WI38 (cell line): ENCODE measurements around the gene TRAPPC2.
A peak's percentile ranks its signal among the peaks of the same experiment; 100 is the strongest.

Source experiments
- H3K4me3 ChIP-seq: 2 replicates; pipeline ENCODE4 v1.5.1; 2011; ENCODE audit warnings: low read depth, mild to moderate bottlenecking, control low read depth, low read length
- TF ChIP-seq, protein P1 (sequence below): IDR thresholded peaks from 2 replicates; pipeline ENCODE4 v1.5.1; 2012; ENCODE audit warnings: low read depth, mild to moderate bottlenecking, control low read depth, low read length

TRAPPC2 gene

GRCh38 chrX:13734278-13735172 is at the start of gene TRAPPC2, which contains the start of gene OFD1:
Gene TRAPPC2, minus strand, starts transcription at chrX:13734620. Its CDS starts 14,657 bp downstream, at chrX:13719963.
Gene OFD1, plus strand, starts transcription at chrX:13734748. Its CDS starts 324 bp downstream, at chrX:13735072.
- TF ChIP-seq, protein P1, sequence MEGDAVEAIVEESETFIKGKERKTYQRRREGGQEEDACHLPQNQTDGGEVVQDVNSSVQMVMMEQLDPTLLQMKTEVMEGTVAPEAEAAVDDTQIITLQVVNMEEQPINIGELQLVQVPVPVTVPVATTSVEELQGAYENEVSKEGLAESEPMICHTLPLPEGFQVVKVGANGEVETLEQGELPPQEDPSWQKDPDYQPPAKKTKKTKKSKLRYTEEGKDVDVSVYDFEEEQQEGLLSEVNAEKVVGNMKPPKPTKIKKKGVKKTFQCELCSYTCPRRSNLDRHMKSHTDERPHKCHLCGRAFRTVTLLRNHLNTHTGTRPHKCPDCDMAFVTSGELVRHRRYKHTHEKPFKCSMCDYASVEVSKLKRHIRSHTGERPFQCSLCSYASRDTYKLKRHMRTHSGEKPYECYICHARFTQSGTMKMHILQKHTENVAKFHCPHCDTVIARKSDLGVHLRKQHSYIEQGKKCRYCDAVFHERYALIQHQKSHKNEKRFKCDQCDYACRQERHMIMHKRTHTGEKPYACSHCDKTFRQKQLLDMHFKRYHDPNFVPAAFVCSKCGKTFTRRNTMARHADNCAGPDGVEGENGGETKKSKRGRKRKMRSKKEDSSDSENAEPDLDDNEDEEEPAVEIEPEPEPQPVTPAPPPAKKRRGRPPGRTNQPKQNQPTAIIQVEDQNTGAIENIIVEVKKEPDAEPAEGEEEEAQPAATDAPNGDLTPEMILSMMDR = no peak
- H3K4me3 ChIP-seq = peak within 1 kb of the TSS; percentile 85

DNA sequence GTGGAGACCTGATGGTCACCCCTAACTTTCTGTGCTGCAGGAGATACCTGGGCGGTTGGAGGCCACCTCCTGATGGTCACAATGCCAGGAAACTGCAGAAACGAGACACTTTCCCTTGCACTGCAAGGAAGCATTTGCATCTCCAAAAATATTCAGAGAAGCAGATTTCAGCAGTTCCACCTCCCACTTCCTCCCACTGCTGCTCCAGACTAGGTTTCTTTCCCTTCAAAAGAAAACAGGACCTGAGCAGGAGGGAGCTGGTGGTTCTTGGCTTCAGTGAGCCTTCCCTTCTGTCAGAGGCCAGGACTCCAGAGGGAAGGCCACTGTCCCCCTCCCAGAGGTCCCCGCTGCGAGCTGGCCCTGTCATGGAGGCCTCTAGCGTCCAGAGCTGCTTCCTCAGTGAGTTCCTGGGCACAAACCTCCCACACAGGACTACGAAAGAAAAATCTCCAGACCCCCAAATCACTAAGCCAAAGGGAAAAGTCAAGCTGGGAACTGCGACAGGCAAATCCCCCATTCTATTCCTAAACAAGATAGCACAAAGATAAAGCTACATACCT is 46.5 kb upstream of the TRAPPC2 start:
- H3K4me3 ChIP-seq = no peak overlapping the region
- TF ChIP-seq, protein P1 = no peak

DNA sequence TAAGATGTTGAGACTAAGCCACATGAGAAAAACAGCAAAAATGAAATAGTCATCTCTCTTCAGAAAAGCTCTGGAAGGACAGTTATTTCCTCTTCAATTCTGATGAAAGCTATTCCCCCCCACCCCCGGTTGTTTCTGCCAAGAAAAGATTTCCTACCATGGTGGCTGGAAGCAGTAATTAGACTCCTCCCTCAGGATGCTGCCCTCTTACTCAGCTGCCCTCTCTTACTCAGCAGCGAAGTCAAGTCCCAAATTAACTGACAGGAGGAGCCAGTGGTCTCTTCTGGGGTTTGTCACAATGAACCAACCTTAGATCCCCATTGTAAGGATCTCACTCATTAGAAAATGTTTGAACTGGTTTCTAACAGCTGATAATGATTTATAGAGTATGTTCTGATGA is 44.5 kb upstream of the TRAPPC2 start:
- H3K4me3 ChIP-seq = no peak overlapping the region
- TF ChIP-seq, protein P1 = no peak

GRCh38 chrX:13776387-13776786 is 42.0 kb upstream of the TRAPPC2 start:
- TF ChIP-seq, protein P1 = no peak

GRCh38 chrX:13775837-13776236 is 41.4 kb upstream of the TRAPPC2 start:
- no peak overlapping the region for H3K4me3 ChIP-seq
- TF ChIP-seq, protein P1 = no peak

More at GRCh38 chrX:13776387-13776786, 42.0 kb upstream of the TRAPPC2 start:
- no peak overlapping the region for H3K4me3 ChIP-seq

DNA sequence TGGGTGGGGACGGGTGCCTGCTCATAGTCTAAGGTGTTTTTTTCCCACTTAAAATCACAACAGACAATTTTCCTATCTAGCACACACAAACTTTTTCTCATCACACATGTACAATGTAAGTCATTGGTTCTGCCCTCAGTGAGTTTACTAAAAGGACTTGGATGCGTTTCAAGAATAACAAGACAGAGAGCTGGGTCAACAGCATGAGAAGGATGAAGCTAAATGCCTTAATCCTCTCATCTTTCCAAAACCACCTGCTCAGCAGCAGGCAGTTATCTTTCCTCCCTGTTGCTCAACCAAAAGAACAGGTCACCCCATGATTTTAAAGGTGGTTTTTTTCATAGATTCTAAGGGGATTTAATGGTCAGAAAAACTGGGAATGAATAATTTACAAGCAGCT is 40.3 kb upstream of the TRAPPC2 start:
- no peak overlapping the region for H3K4me3 ChIP-seq
- TF ChIP-seq, protein P1 = no peak

DNA sequence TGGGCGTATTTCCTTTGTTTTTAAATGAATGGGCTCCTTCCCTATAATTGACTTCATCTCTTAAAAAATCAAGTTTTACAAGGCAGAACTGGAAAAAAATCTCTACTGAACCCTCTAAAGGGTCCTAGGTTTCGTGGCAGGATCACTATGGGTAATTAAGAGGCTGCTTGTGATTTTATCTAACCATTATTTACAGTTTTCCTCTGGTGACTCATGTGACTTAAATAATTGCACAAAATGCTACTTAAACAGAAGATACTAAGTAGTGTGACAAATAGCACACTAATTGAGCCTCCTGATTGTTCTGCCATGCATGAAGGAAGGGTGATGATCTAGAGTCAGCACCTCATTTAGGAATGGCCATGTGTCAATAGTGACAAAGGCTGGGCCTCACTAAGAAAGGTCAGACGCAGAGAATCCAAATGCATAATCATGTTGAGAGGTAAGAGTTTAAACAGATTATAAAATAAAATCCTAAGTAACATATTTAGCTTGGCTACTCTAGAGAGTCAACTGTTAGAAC is 35.7 kb upstream of the TRAPPC2 start:
- H3K4me3 ChIP-seq = no peak overlapping the region
- TF ChIP-seq, protein P1 = no peak
